ENCODE data around the gene TSPAN7.

GRCh38 chrX:38574858-38575257 lies 13.5 kb downstream of the TSPAN7 start:
- TF ChIP-seq, protein P1, sequence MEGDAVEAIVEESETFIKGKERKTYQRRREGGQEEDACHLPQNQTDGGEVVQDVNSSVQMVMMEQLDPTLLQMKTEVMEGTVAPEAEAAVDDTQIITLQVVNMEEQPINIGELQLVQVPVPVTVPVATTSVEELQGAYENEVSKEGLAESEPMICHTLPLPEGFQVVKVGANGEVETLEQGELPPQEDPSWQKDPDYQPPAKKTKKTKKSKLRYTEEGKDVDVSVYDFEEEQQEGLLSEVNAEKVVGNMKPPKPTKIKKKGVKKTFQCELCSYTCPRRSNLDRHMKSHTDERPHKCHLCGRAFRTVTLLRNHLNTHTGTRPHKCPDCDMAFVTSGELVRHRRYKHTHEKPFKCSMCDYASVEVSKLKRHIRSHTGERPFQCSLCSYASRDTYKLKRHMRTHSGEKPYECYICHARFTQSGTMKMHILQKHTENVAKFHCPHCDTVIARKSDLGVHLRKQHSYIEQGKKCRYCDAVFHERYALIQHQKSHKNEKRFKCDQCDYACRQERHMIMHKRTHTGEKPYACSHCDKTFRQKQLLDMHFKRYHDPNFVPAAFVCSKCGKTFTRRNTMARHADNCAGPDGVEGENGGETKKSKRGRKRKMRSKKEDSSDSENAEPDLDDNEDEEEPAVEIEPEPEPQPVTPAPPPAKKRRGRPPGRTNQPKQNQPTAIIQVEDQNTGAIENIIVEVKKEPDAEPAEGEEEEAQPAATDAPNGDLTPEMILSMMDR (IDR thresholded peaks at IDR 0.05), result no peak
- no peak for TF ChIP-seq POLR2A (IDR thresholded peaks at IDR 0.05)
- TF ChIP-seq EP300 (IDR thresholded peaks at IDR 0.05), result no peak

Measured in suprapubic skin (tissue), 3 donors.